GM12891 (cell line): ENCODE data around the gene TLE3.

Source experiments
- POLR2A ChIP-seq: IDR thresholded peaks from 2 replicates; pipeline ENCODE4 v1.6.1; 2011; ENCODE audit warnings: low read depth, low read length, control low read depth
- POLR2AphosphoS5 ChIP-seq: IDR thresholded peaks from 2 replicates; pipeline ENCODE4 v1.6.1; 2011; ENCODE audit warnings: low read depth, low read length, control low read depth
- POU2F2 ChIP-seq: IDR thresholded peaks from 2 replicates; pipeline ENCODE4 v1.6.1; 2011; ENCODE audit warnings: low read depth, mild to moderate bottlenecking, control low read depth, low read length, moderate library complexity
- SPI1 ChIP-seq: IDR thresholded peaks from 2 replicates; pipeline ENCODE4 v1.6.1; 2011; ENCODE audit warnings: low read depth, low read length, control low read depth
- TAF1 ChIP-seq: IDR thresholded peaks from 2 replicates; pipeline ENCODE4 v1.6.1; 2011; ENCODE audit warnings: low read depth, low read length, control low read depth

- no peak for TF ChIP-seq POLR2A
- no peak for TF ChIP-seq POLR2AphosphoS5
- no peak for TF ChIP-seq TAF1
- no peak for TF ChIP-seq SPI1
- no peak for TF ChIP-seq POU2F2
Observed at GRCh38 chr15:69999392-70000085, 98.2 kb downstream of the TLE3 start.
